Measurements from ENCODE around the gene AMN.

DNA sequence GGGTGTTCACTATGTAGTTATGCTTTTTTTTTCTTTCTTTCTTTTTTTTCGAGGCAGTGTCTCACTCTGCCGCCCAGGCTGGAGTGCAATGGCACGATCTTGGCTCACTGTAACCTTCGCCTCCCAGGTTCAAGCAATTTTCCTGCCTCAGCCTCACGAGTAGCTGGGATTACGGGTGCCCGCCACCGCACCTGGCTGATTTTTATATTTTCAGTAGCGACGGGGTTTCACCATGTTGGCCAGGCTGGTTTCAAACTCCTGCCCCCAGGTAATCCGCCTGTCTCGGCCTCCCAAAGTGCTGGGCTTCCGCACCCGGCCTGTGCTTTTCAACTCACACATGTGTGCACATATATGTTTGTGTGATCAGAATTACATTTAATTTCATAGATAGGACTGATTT is 38.9 kb upstream of the AMN start:
- TF ChIP-seq CTCF (IDR thresholded peaks at IDR 0.05; ENCODE audit: low read depth, low read length, missing input control) (no peak), YY1 (IDR thresholded peaks at IDR 0.05) (no peak), TAF1 (conservative IDR thresholded peaks at IDR 0.05) (no peak)

Measured in liver (tissue), 3 donors.